Left lung (tissue), 10 donors: ENCODE results near the gene CCR8. TPM values are rescaled to one million over a fixed set of nuclear protein-coding genes. Genes with fewer than 3 reads are reported as not detected.
A peak's percentile ranks its signal among the peaks of the same experiment; 100 is the strongest.

ENCODE experiments used
- ATAC-seq: fragments of 200-7000 bp; cut with Tn5 transposase; one replicate; pipeline ENCODE4 v1.9.1; 2020; ENCODE audit warnings: moderate library complexity
- DNase-seq, 4 donors: peaks; one replicate each; pipeline ENCODE4 v3.0.0-alpha.2; 2013 to 2020
- H3K27ac ChIP-seq, 2 donors: fragments of 200-600 bp; sonication (generic) in 1 of 2; one replicate each; pipeline versions ENCODE4 v1.5.0 to v1.8.0; 2020 to 2021
- H3K27me3 ChIP-seq, 2 donors: fragments of 200-600 bp; sonication (generic) in 1 of 2; one replicate each; pipeline versions ENCODE4 v1.5.0 to v1.8.0; 2020 to 2021
- H3K36me3 ChIP-seq, 2 donors: fragments of 200-600 bp; sonication (generic) in 1 of 2; one replicate each; pipeline versions ENCODE4 v1.5.0 to v1.8.0; 2020 to 2021
- H3K4me1 ChIP-seq, 2 donors: fragments of 200-600 bp; one replicate each; pipeline ENCODE4 v1.8.0; 2021
- H3K4me3 ChIP-seq, 2 donors: fragments of 200-600 bp; sonication (generic) in 1 of 2; one replicate each; pipeline versions ENCODE4 v1.5.0 to v1.8.0; 2020 to 2021; ENCODE audit warnings: mild to moderate bottlenecking in 1 of 2
- H3K9me3 ChIP-seq, 2 donors: fragments of 200-600 bp; sonication (generic) in 1 of 2; one replicate each; pipeline versions ENCODE4 v1.5.0 to v1.8.0; 2020 to 2021
- intact Hi-C, 2 donors: fragments of 100-400 bp; cut with DNase I; formaldehyde crosslinking; loops; one replicate each; pipeline versions ENCODE4 v1.11.2 to v1.14.2; 2022
- polyA plus RNA-seq, 6 donors: library from polyadenylated mRNA; unstranded; fragments of 120-200 nt; gene quantifications; one replicate each; pipeline ENCODE4 v1.2.1, GENCODE V29; 2013; ENCODE audit not compliant: insufficient read length in 6 of 6
- total RNA-seq, 2 donors: library from RNA; stranded (reverse); fragmentation: NEBNext Ultra II Directional; extraction: Animal tissue kit (Norgen Biotek cat#: 25700); gene quantifications; one replicate each; pipeline ENCODE4 v1.2.1, GENCODE V29; 2021
- TF ChIP-seq, protein P1 (sequence below), 2 donors: fragments of 200-600 bp; sonication (generic) in 1 of 2; IDR thresholded peaks; one replicate each; pipeline versions ENCODE4 v1.5.0 to v1.8.0; 2021; ENCODE audit warnings: antibody characterized with exemption in 2 of 2
- donor health status: DM: no; HTN: yes; CAD: no.
- donor health status: DM: no; HTN: no; CAD: no.

The CCR8 gene
- total and polyA plus RNA-seq, 8 donors: 0.29 TPM; not detected in 7

DNA sequence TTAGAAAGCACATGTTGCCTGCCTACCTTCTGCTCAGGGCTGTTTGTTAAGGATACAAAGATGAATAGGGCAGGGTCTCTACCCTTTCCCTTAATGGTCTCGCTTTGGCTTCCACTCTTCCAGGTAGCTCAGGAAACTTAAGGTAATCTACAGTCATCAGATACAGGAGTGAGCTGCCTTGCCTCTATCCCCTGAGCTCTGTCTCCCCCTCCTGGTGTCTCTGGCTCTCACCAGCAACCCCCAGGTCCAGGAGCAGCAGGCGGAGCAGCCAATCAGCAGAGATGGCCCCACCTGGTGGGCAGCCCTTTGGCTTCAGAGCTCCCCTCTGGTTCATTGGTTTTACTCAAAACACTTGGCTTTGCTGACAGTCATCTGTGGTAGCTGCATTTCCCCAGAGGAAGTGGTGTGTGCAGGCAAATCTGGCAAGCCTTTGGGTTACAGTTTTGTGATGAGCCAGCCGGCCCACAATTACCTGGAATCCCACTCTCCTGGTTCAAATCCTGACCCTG, 41.2 kb upstream of the CCR8 start:
- no peaks in the 10 kb centered on the region for H3K36me3 ChIP-seq
- H3K4me3 ChIP-seq: no peak overlapping the region
- no peaks in the 10 kb centered on the region for H3K27me3 ChIP-seq
- peaks cover 0 to 14% of the 10 kb centered on the region in 2 donors for H3K4me1 ChIP-seq
- H3K27ac ChIP-seq: no peak overlapping the region
- H3K9me3 ChIP-seq: no peaks in the 10 kb centered on the region
- intact Hi-C loops: loop anchor here in 1 of 2 donors (5.0 kb wide), 1 partner anchor 96 kb away; the partner anchor contains the start of gene XIRP1
- TF ChIP-seq, protein P1, sequence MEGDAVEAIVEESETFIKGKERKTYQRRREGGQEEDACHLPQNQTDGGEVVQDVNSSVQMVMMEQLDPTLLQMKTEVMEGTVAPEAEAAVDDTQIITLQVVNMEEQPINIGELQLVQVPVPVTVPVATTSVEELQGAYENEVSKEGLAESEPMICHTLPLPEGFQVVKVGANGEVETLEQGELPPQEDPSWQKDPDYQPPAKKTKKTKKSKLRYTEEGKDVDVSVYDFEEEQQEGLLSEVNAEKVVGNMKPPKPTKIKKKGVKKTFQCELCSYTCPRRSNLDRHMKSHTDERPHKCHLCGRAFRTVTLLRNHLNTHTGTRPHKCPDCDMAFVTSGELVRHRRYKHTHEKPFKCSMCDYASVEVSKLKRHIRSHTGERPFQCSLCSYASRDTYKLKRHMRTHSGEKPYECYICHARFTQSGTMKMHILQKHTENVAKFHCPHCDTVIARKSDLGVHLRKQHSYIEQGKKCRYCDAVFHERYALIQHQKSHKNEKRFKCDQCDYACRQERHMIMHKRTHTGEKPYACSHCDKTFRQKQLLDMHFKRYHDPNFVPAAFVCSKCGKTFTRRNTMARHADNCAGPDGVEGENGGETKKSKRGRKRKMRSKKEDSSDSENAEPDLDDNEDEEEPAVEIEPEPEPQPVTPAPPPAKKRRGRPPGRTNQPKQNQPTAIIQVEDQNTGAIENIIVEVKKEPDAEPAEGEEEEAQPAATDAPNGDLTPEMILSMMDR (IDR thresholded peaks at IDR 0.05): peak; percentile 84 to 89
- peak; percentile 97 for ATAC-seq
- DNase-seq: peak; percentile 54 to 89 (median 80)

DNA sequence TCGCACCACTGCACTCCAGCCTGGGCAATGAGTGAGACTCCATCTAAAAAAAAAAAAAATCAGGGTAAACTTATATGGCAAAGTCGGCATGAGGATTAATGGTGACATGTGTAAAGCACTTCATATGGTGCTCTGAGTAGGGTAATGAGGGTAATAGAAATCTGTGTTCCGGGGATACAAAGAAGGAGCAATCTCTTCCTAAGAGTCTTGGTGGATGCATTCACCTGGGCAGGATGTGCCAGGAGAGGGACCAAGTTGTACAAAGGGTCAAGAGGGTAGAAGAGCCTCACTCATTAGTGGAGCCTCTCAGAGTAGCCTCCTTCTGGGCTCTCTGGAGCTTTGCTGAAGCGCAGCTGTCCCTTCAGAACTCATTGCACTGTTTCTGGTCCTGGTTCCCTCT, 40.4 kb upstream of the CCR8 start:
- DNase-seq: no peak
- intact Hi-C loops: loop anchor here in 1 of 2 donors (5.0 kb wide), 1 partner anchor 97 kb away; the partner anchor contains the start of gene XIRP1
- Histone ChIP-seq H3K36me3 (no peaks in the 10 kb centered on the region), H3K27ac (no peak overlapping the region), H3K9me3 (no peaks in the 10 kb centered on the region), H3K27me3 (no peaks in the 10 kb centered on the region), H3K4me1 (peaks cover 0 to 13% of the 10 kb centered on the region in 2 donors), H3K4me3 (no peak overlapping the region)
- TF ChIP-seq, protein P1 (IDR thresholded peaks at IDR 0.05): no peak
- no peak for ATAC-seq

DNA sequence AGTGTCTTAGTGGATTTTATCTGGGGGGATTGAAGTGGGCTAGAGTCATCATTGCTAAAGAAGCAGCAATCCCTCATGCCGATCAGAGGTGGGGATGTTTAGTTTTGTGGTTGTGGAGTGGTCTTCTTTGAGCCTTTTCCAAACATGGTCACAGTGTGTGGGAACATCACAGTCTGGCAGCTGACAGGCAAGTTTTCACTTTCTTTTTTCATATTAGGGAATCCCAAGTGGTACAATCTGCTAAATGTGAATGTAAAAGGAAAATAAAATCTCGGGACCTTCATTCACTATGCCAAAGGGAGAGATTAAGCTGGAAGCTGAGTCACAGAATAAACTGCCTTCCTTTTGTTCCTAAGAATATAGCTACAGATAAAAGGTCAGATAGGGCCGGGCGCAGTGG, 39.3 kb upstream of the CCR8 start:
- DNase-seq (no peak), ATAC-seq (no peak)
- no peaks in the 10 kb centered on the region for H3K9me3 ChIP-seq
- TF ChIP-seq, protein P1 (IDR thresholded peaks at IDR 0.05): no peak
- H3K27ac ChIP-seq: peak overlapping the region in 1 of 2 donors; percentile 58
- no peak overlapping the region for H3K4me3 ChIP-seq
- H3K27me3 ChIP-seq: no peaks in the 10 kb centered on the region
- H3K36me3 ChIP-seq: no peaks in the 10 kb centered on the region
- peaks cover 0 to 1% of the 10 kb centered on the region in 2 donors for H3K4me1 ChIP-seq
- intact Hi-C loops: loop anchor here in 1 of 2 donors (5.0 kb wide), 1 partner anchor 163 kb away; no protein-coding TSS in a partner anchor

DNA sequence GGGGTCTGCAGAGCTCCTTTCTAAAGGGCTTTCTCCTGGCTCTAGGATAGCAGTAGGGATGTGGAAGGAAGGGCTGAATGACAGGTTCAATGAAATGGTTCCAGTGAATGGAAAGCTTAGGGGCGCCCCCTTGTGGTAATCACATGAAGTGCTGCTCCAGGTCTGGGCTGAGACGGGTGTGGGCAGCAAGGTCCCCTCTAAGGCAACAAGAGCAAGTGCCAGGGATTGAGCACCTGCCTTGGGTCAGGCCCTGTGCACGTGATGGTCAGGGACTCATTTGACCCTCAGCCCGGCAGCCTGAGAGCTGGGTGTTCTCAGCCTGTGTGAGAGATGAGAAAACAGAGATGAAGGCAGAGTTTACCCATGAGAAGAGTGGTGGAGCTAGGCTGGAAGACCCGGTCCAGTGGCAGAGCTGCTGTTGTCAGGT, 37.6 kb upstream of the CCR8 start:
- peak; percentile 84 for ATAC-seq
- intact Hi-C loops: loop anchor here in 1 of 2 donors (5.0 kb wide), 1 partner anchor 165 kb away; no protein-coding TSS in a partner anchor
- no peak overlapping the region for H3K27ac ChIP-seq

DNA sequence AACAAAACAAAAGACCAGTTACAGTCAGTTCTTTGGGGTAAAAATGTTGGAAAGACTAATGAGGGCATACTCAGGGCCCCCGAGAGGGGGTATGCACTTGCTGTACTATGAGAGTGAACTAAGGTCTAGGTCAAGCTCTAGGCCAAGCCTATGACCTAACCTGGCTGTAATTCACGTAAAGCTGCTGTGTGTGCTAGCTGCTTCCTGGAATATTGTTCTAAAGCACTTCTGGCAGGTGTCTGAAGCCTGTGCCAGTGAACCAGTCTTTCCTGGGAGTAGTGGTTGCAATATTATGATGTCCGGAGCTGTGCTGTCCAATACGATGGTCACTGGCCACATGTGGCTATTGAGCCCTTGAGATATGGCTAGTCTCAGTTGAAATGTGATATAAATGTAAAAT, 36.5 kb upstream of the CCR8 start:
- H3K27me3 ChIP-seq: no peaks in the 10 kb centered on the region
- DNase-seq (no peak), ATAC-seq (no peak)
- no peak overlapping the region for H3K4me3 ChIP-seq
- intact Hi-C loops: loop anchor here in 1 of 2 donors (5.0 kb wide), 1 partner anchor 166 kb away; no protein-coding TSS in a partner anchor
- H3K27ac ChIP-seq: no peak overlapping the region
- H3K9me3 ChIP-seq: no peaks in the 10 kb centered on the region
- H3K36me3 ChIP-seq: no peaks in the 10 kb centered on the region
- no peaks in the 10 kb centered on the region for H3K4me1 ChIP-seq
- TF ChIP-seq, protein P1 (IDR thresholded peaks at IDR 0.05): no peak

More for the DNA sequence above, 37.6 kb upstream of the CCR8 start:
- peak; percentile 24 to 81 (median 58) for DNase-seq
- H3K9me3 ChIP-seq: no peaks in the 10 kb centered on the region
- TF ChIP-seq, protein P1 (IDR thresholded peaks at IDR 0.05): peak; percentile 94 to 97
- H3K27me3 ChIP-seq: no peaks in the 10 kb centered on the region
- no peaks in the 10 kb centered on the region for H3K36me3 ChIP-seq
- H3K4me1 ChIP-seq: no peaks in the 10 kb centered on the region
- no peak overlapping the region for H3K4me3 ChIP-seq
